Measurements from ENCODE around the gene CLCN6. TPM values are rescaled to one million over a fixed set of nuclear protein-coding genes. Genes with fewer than 3 reads are reported as not detected.

CLCN6 gene
- polyA plus RNA-seq, 3 donors from 2014 or later = 1.1 to 3.6 (median 1.5) TPM

DNA sequence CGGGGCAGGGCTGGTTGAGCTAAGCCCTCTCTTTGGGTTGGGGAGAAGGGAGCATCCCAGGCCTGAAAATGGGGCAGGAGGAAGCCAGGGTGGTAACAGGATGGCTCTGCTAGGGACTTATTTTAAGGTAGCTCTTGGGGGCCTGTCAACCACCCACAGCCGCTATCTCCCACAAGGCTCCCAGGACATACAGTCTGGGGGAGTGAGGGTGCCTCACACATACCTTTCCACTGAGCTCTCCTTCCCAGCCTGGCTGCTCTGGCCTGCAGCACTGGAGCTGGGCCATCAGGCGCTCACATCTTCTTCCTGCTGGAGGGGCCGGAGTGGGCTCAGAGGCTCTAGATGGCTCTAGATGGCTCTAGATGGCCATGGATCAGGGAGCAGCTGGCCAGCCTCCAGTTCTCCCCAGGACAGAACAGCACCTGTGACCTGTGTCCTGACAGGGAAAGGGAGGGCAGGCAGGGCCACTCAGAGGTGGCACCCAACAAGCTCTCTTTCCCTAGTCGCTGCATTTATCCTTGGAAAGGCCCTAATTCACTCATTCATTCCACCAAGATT is 63.7 kb downstream of the CLCN6 start:
- Mint-ChIP-seq H3K4me1 (no peaks in the 10 kb centered on the region), H3K27me3 (ENCODE audit: low read depth in 3 of 3) (peaks cover 2 to 5% (median 5%) of the 10 kb centered on the region in 3 donors), H3K4me3 (no peak overlapping the region)

DNA sequence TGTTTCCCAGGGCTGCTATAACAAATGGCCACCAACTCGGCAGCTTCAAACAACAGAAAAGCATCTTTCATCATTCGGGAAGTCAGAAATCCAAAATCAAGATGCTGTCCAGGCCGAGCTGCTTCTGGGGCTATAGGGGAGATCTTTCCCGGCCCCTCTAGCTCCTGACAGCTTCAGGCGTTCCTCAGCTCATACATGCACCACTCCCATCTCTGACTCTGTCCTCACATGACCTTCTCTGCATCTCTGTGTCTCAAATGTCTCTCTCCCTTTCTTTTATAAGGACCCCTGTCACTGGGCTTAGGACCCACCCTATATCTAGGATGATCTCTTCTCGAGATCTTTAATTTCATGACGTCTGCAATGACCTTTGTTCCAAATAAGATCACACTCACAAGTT is 66.6 kb downstream of the CLCN6 start:
- Mint-ChIP-seq H3K9me3 (no peaks in the 10 kb centered on the region), H3K4me1 (no peaks in the 10 kb centered on the region), H3K4me3 (no peak overlapping the region), H3K27ac (no peak overlapping the region), H3K27me3 (ENCODE audit: low read depth in 3 of 3) (peaks cover 0 to 7% (median 2%) of the 10 kb centered on the region in 3 donors), H3K36me3 (no peaks in the 10 kb centered on the region)
- DNase-seq = no peak

More for the DNA sequence above, 63.7 kb downstream of the CLCN6 start:
- H3K9me3 Mint-ChIP-seq = no peaks in the 10 kb centered on the region
- no peak for DNase-seq
- no peaks in the 10 kb centered on the region for H3K36me3 Mint-ChIP-seq
- no peak overlapping the region for H3K27ac Mint-ChIP-seq

DNA sequence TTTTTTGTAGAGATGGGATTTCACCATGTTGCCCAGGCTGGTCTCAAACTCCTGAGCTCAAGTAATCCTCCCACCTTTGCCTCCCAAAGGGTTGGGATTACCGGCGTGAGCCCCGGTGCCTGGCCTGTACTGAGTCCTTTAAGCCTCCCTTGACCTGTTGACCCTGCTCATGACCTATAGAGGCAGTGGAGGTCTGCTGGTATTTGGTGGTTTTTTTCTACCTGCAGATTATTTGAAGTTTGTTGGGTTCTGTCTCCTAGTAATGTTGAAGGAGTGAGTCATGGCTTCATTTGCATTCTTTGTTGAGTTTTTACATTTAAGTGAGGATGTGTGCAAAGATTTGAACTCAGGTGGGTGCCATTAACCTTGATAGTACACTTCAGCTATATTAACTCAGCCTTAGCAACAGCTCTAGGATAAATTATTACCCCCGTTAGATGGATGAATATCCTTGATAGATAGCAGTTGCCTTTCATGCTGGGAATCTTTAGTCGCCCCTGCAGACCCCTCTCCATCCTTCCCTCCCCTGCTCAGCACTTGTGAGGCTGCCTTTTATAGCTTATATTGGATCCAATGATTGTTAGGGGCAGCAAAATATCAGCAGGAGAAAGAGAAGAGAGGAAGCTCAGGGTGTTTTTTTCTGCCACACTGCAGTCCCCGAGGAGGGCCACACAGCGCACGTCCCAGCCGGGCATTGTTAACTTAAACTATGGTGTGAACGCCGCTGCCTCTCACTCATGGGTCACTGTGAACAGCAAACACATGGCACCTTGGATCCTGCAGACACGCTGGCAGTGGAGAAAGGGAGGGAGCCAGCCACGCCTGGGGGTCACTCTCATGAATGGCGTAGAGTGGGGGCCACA is 67.6 kb downstream of the CLCN6 start:
- DNase-seq = no peak
- Mint-ChIP-seq H3K4me1 (no peaks in the 10 kb centered on the region), H3K9me3 (no peaks in the 10 kb centered on the region), H3K4me3 (no peak overlapping the region), H3K27me3 (ENCODE audit: low read depth in 3 of 3) (peaks cover 0 to 6% (median 2%) of the 10 kb centered on the region in 3 donors), H3K36me3 (no peaks in the 10 kb centered on the region), H3K27ac (no peak overlapping the region)

DNA sequence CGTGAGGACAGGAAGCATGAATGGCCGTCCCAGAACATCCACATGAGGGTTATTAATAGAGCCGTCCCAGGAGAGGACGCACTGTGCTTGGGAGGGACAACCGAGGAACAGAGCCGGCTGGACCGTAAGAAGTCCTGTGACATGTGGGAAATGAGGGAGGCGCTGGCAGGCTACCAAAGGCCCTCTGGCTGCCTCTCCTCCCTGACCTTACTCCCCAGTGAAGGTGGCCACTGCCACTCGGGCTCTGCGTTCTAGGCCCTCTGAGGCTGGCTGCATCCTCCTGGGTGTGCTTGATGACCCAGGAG is 68.2 kb downstream of the CLCN6 start:
- no peak overlapping the region for H3K4me3 Mint-ChIP-seq
- DNase-seq = no peak
- H3K27ac Mint-ChIP-seq = no peak overlapping the region
- H3K9me3 Mint-ChIP-seq = no peaks in the 10 kb centered on the region
- H3K4me1 Mint-ChIP-seq = no peaks in the 10 kb centered on the region
- peaks cover 0 to 4% (median 2%) of the 10 kb centered on the region in 3 donors for H3K27me3 Mint-ChIP-seq (ENCODE audit: low read depth in 3 of 3)
- no peaks in the 10 kb centered on the region for H3K36me3 Mint-ChIP-seq

DNA sequence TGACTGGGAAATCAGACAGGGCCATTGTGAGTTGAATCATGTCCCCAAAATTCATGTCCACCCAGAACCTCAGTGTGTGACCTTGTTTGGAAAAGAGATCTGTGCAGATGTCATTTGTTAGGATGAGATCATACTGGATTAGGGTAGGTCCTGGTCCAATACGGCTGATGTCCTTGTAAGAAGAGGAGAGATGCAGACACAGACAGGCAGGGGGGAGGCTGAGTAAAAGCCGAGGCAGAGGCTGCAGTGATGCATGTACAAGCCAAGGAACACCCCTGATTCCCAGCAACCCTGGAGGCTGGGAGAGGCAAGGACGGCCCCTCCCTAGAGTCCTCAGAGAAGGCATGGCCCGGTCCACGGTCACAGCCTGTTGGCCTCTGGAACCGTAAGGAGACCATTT is 68.6 kb downstream of the CLCN6 start:
- Mint-ChIP-seq H3K9me3 (no peaks in the 10 kb centered on the region), H3K4me1 (no peaks in the 10 kb centered on the region), H3K27ac (no peak overlapping the region), H3K27me3 (ENCODE audit: low read depth in 3 of 3) (peaks cover 0 to 4% (median 2%) of the 10 kb centered on the region in 3 donors), H3K36me3 (no peaks in the 10 kb centered on the region), H3K4me3 (no peak overlapping the region)
- no peak for DNase-seq

DNA sequence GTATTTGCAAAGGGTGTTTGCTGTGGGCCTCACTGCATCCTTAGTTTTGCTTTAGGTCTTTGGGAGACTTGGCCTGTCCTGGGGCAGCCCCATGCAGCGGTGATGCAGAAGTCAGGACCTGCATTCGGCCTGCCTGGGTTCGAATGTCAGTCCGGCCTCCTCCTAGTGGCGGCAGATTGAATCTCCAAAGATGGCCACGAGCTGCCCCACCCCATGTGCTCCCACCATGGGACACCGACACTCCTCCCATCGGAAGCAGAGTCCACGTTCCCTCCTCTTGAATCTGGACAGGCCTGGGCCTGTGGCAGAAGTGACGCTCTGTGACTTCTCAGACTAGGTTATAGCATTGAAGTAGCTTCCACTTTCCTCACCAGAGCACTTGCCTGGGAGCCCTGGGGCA is 69.1 kb downstream of the CLCN6 start:
- Mint-ChIP-seq H3K27me3 (ENCODE audit: low read depth in 3 of 3) (peaks cover 0 to 4% (median 2%) of the 10 kb centered on the region in 3 donors), H3K4me3 (no peak overlapping the region), H3K36me3 (no peaks in the 10 kb centered on the region), H3K27ac (no peak overlapping the region), H3K4me1 (no peaks in the 10 kb centered on the region), H3K9me3 (no peaks in the 10 kb centered on the region)
- DNase-seq = no peak

DNA sequence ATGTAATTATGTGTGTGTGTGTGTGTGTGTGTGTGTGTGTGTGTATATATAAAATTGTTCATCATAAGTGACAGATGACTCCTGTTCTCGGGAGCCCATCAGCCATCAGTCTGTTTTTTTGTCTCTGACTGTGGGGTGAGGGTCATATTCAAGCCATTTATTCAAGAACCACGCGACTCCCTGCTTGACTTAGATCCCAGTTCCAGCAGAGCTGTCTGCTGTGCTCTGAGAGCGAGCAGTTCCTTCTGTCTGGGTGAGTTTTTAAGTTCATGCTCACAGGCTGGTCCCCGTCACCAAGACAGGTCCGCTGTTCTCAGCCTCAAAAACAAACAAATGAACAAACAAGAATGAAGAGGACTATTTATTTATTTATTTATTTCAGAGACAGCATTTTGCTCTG is 71.1 kb downstream of the CLCN6 start:
- no peaks in the 10 kb centered on the region for H3K4me1 Mint-ChIP-seq
- peaks cover 0 to 5% (median 2%) of the 10 kb centered on the region in 3 donors for H3K27me3 Mint-ChIP-seq (ENCODE audit: low read depth in 3 of 3)
- no peaks in the 10 kb centered on the region for H3K36me3 Mint-ChIP-seq
- no peak for DNase-seq
- no peak overlapping the region for H3K27ac Mint-ChIP-seq
- no peak overlapping the region for H3K4me3 Mint-ChIP-seq
- H3K9me3 Mint-ChIP-seq = no peaks in the 10 kb centered on the region

DNA sequence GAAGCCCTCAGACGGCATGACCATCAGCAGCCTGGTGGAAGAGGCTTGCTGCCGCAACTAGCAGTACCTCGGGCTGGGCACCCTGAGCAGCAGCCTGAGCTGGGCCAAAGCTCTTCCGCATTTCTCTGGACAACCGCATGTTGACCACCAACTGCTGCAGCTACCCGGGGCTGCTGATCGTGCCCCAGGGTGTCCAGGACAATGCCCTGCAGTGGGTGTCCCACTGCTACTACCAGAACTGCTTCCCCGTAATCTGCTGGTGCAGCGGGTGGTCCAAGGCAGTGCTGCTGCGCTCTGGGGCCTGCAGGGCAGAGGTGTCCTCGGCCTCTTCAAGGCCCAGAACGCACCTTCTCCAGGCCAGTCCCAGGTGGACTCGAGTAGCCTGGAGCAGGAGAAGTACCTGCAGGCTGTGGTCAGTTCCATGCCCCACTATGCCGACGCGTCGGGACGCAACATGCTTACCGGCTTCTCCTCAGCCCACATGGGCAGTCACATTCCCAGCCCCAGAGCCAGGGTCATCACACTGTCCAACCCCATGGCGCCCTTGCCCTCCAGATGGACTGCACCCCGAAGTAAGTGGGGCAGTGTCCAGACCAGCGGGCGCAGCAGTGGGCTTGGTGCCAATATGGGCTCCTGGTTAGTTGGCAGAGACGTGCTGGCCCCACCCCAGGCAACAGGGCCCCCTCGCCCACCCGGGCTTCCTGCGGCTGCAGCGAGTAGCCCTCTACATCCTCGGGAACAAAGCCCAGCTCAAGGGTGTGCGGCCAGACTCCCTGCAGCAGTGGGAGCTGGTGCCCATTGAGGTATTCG is 72.3 kb downstream of the CLCN6 start:
- H3K36me3 Mint-ChIP-seq = no peaks in the 10 kb centered on the region
- H3K4me3 Mint-ChIP-seq = no peak overlapping the region
- H3K27me3 Mint-ChIP-seq (ENCODE audit: low read depth in 3 of 3) = peaks cover 0 to 5% (median 3%) of the 10 kb centered on the region in 3 donors
- no peak overlapping the region for H3K27ac Mint-ChIP-seq
- DNase-seq = no peak
- H3K9me3 Mint-ChIP-seq = no peaks in the 10 kb centered on the region
- H3K4me1 Mint-ChIP-seq = no peaks in the 10 kb centered on the region

DNA sequence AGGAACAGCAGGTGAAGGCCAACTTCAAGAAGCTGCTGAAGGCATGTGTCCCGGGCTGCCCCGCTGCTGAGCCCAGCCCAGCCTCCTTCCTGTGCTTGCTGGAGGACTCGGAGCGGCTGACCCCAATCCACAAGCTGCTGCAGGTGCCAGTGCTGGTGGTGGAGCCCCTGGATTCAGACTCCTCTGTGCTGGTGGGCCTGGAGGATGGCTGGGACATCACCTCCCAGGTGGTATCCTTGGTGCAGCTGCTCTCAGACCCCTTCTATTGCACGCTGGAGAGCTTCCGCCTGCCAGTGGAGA is 72.8 kb downstream of the CLCN6 start:
- Mint-ChIP-seq H3K4me3 (no peak overlapping the region), H3K9me3 (no peaks in the 10 kb centered on the region), H3K27ac (no peak overlapping the region), H3K4me1 (no peaks in the 10 kb centered on the region), H3K27me3 (ENCODE audit: low read depth in 3 of 3) (peaks cover 0 to 5% (median 1%) of the 10 kb centered on the region in 3 donors), H3K36me3 (no peaks in the 10 kb centered on the region)
- no peak for DNase-seq

DNA sequence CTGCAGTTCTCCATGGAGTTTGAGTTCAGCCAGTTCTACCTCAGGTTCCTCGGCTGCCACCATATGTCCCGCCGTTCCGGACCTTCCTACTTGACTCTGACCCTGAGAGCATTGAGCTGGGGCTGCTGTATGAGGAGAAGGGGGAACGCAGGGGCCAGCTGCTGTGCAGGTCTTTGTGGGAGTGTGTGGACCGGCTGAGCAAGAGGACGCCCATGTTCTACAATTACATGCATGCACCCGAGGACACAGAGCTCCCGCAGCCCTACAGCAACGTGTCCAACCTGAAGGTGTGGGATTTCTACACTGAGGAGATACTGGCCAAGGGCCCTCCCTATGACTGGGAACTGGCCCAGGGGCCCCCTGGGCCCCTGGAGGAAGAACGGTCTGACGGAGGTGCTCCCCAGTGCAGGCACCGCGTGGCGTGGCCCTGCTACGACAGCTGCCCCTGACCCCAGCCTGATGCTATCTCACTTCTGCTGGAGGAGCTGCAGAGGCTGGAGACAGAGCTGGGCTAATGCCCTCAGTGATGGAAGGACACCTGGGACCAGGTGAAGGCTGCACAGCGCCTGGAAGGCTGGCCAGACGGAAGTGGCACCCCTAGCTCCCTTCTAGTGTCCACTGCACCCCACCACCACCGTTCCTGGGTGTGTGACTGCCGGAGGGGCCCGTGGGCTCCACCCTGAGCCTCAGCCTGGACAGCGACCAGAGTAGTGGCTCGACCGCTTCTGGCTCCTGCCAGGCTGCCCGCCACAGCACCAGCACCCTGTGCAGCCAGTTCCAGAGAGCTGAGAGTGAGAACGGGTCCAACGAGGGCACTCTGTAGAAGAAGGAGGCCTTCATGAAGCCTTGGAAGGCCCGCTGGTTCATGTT is 73.6 kb downstream of the CLCN6 start:
- Mint-ChIP-seq H3K4me1 (no peaks in the 10 kb centered on the region), H3K27me3 (ENCODE audit: low read depth in 3 of 3) (peaks cover 0 to 5% (median 1%) of the 10 kb centered on the region in 3 donors)

DNA sequence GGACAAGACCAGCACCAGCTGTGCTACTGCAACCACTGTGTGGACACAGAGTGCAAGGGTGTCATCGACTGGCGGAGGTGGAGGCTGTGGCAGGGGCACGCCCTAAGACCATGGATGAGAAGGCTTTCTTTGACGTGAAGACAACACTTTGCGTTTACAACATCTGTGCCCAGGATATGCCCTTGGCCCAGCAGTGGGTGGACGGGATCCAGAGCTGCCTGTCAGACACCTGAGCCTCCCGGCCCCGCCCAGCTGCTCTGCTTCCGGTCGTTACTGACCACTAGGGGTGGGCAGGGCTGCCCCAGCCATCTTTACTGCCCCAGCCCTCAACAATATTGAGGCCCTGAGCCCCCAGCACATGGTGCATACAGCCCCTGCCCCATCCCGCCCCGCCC is 74.2 kb downstream of the CLCN6 start:
- no peak for DNase-seq
- no peaks in the 10 kb centered on the region for H3K36me3 Mint-ChIP-seq
- peaks cover 0 to 5% (median 1%) of the 10 kb centered on the region in 3 donors for H3K27me3 Mint-ChIP-seq (ENCODE audit: low read depth in 3 of 3)
- no peaks in the 10 kb centered on the region for H3K9me3 Mint-ChIP-seq
- H3K27ac Mint-ChIP-seq = no peak overlapping the region
- H3K4me1 Mint-ChIP-seq = no peaks in the 10 kb centered on the region
- no peak overlapping the region for H3K4me3 Mint-ChIP-seq

More for the DNA sequence above, 73.6 kb downstream of the CLCN6 start:
- Mint-ChIP-seq H3K9me3 (no peaks in the 10 kb centered on the region), H3K27ac (no peak overlapping the region), H3K36me3 (no peaks in the 10 kb centered on the region), H3K4me3 (no peak overlapping the region)
- no peak for DNase-seq

DNA sequence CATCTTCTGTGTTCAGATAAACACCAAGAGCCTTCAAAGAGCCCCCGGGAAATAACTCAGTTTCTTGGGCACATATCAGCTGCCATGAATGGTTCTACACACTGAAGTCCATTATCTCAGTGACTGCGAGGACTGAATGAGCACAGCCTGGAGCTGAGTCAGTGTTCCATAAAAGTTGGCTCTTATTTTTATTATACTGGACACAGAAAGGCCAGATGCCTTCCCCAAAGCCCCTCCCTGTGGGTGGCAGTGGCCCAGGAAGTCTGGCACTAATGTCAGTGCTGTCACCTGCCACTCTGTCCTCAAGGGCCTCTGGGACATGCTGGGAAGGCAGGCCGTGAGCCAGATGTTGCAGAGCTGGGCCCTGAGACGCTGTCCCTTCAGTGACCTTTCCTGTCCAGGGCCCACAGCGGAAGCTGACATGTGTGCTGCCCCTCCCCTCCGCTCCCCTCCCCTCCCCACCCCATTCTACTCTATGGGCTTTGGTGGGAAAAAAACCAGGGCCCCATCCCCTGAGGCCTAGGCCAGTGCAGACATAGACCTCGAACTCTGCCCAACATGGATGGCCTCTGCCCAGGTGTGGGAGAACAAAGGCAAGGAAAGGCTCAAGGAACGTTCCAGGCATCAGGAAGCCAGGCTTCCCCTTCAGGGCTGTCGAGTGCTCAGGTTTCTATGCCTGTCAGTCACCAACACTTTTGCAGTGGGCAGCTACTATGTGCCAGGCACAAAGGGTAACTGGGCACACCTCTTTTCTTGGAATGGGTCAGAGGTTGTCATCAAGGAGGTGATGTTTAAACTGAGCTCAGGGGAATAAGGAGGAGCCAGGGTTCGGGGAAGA is 75.1 kb downstream of the CLCN6 start:
- Mint-ChIP-seq H3K27ac (no peak overlapping the region), H3K27me3 (ENCODE audit: low read depth in 3 of 3) (peaks cover 0 to 5% (median 1%) of the 10 kb centered on the region in 3 donors), H3K36me3 (no peaks in the 10 kb centered on the region), H3K9me3 (no peaks in the 10 kb centered on the region), H3K4me1 (no peaks in the 10 kb centered on the region), H3K4me3 (no peak overlapping the region)
- DNase-seq = no peak

All from immature natural killer cell (primary cell).